ENCODE data around the gene DDR1.

DNA sequence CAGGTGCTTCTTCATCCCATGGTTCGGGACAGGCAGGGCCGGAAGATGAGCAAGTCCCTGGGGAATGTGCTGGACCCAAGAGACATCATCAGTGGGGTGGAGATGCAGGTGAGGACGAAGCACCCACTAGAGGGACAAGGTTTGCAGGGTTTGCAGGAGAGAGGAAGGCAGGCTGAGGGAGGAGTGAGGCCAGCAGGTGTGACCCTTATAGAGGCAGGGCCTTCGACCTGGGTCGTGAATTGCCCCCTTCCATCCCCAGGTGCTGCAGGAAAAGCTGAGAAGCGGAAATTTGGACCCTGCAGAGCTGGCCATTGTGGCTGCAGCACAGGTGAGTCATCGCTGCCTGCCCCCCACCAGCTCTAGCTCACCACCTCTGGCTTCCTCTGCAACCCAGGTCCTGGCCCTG, 38.1 kb downstream of the DDR1 start:
- no peak for TF ChIP-seq CTCF (IDR thresholded peaks at IDR 0.05; ENCODE audit: low read depth, low read length)
- TF ChIP-seq POLR2A (IDR thresholded peaks at IDR 0.05; ENCODE audit: extremely low read depth, insufficient read length) = no peak
- TF ChIP-seq MYC (IDR thresholded peaks at IDR 0.05; ENCODE audit: low read depth, low read length) = no peak
- TF ChIP-seq, protein P1, sequence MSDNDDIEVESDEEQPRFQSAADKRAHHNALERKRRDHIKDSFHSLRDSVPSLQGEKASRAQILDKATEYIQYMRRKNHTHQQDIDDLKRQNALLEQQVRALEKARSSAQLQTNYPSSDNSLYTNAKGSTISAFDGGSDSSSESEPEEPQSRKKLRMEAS (IDR thresholded peaks at IDR 0.05; ENCODE audit: low read depth, low read length) = no peak

Measured in NB4 (cell line).